IPS-15b (cell line): ENCODE results near the gene ERMARD.

Source experiments
- H3K27me3 ChIP-seq: one replicate; pipeline ENCODE4 v1.6.1; 2013; ENCODE audit warnings: low read length; ENCODE audit not compliant: control insufficient read depth, insufficient read depth
- H3K36me3 ChIP-seq: one replicate; pipeline ENCODE4 v1.6.1; 2013; ENCODE audit warnings: low read length; ENCODE audit not compliant: control insufficient read depth, insufficient read depth
- H3K4me1 ChIP-seq: one replicate; pipeline ENCODE4 v1.6.1; 2013; ENCODE audit warnings: mild to moderate bottlenecking, low read length; ENCODE audit not compliant: control insufficient read depth, insufficient read depth
- H3K4me3 ChIP-seq: one replicate; pipeline ENCODE4 v1.5.1; 2013; ENCODE audit warnings: low read depth, low read length
- H3K9ac ChIP-seq: one replicate; pipeline ENCODE4 v1.6.1; 2013; ENCODE audit warnings: low read depth, mild to moderate bottlenecking, low read length
- H3K9me3 ChIP-seq: one replicate; pipeline ENCODE4 v1.6.1; 2013; ENCODE audit warnings: mild to moderate bottlenecking, low read length; ENCODE audit not compliant: control insufficient read depth, insufficient read depth

The ERMARD gene

DNA sequence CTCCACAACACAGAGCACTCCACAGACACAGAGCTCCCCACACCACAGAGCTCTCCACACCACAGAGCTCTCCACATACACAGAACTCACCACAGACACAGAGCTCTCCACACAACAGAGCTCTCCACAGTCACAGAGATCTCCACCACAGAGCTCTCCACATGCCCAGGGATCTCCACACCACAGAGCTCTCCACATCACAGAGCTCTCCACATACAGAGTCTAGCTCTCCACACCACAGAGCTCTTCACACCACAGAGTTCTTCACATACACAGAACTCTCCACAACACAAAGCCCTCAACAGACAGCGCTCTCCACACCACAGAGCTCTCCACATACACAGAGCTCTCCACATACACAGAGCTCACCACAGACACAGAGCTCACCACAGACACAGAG lies 55.3 kb downstream of the ERMARD start:
- Histone ChIP-seq H3K4me1 (no peaks in the 10 kb centered on the region), H3K36me3 (no peaks in the 10 kb centered on the region), H3K9ac (no peak overlapping the region), H3K4me3 (no peak overlapping the region), H3K9me3 (no peaks in the 10 kb centered on the region), H3K27me3 (peaks cover 2% of the 10 kb centered on the region)

- Histone ChIP-seq H3K9ac (no peak overlapping the region), H3K27me3 (peaks cover 2% of the 10 kb centered on the region), H3K4me3 (no peak overlapping the region), H3K4me1 (no peaks in the 10 kb centered on the region), H3K36me3 (no peaks in the 10 kb centered on the region), H3K9me3 (no peaks in the 10 kb centered on the region)
Observed at GRCh38 chr6:169807229-169807628, 55.8 kb downstream of the ERMARD start.

- H3K27me3 ChIP-seq = peaks cover 2% of the 10 kb centered on the region
- H3K9ac ChIP-seq = no peak overlapping the region
- no peaks in the 10 kb centered on the region for H3K9me3 ChIP-seq
- no peak overlapping the region for H3K4me3 ChIP-seq
- no peaks in the 10 kb centered on the region for H3K4me1 ChIP-seq
- no peaks in the 10 kb centered on the region for H3K36me3 ChIP-seq
Observed at GRCh38 chr6:169807699-169808607, 56.5 kb downstream of the ERMARD start.

- Histone ChIP-seq H3K9ac (no peak overlapping the region), H3K4me1 (no peaks in the 10 kb centered on the region), H3K9me3 (no peaks in the 10 kb centered on the region), H3K4me3 (no peak overlapping the region), H3K36me3 (no peaks in the 10 kb centered on the region), H3K27me3 (no peaks in the 10 kb centered on the region)
Observed at GRCh38 chr6:169808608-169808967, 57.2 kb downstream of the ERMARD start.

- Histone ChIP-seq H3K4me3 (no peak overlapping the region), H3K36me3 (no peaks in the 10 kb centered on the region), H3K9ac (no peak overlapping the region), H3K27me3 (no peaks in the 10 kb centered on the region), H3K4me1 (no peaks in the 10 kb centered on the region), H3K9me3 (no peaks in the 10 kb centered on the region)
Observed at GRCh38 chr6:169809386-169809785, 58.0 kb downstream of the ERMARD start.

DNA sequence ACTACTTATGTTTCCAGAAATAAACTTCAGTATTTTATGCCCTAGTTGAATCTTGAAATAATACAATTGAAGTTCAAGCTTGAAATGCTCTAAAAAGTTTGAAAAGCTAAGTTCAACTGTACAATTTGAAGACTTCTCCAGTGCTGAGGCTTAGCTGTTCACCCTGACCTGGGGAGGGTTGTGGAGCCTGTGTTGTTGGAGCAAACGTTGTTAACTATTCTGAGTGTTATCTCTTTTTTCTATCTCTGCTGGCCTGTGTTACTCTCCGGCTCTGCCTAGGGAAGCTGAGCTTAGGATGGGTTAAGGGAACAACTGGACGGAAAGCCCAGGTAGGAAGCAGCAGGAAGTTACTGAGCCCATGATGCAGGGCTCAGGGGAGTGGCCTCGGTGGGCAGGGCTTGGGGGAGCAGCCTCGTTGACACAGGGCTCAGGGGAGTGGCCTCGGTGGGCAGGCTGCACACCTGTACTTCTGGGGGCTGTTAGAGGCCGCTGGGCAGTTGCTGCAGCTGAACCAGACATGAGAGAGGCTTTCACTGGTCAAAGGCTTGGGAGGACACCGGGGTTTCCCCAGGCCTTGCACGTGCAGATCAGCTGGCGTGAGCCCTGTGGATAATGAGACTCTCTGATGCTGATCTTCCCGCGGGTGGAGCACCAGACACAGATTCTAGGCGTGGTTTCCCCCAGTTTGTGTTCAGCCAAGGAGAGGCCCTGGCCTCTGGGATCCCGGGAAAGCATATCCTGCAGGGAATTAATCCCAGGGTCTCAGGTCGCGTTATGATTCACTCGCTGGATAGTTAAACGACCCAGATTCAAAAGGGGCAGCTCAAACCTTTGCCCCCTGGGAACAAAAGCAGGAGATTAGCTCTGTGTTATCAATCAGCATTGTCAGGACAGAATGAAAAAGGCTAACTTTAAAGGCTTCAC lies 58.9 kb downstream of the ERMARD start:
- Histone ChIP-seq H3K9me3 (no peaks in the 10 kb centered on the region), H3K36me3 (no peaks in the 10 kb centered on the region), H3K27me3 (no peaks in the 10 kb centered on the region), H3K9ac (no peak overlapping the region), H3K4me1 (no peaks in the 10 kb centered on the region), H3K4me3 (no peak overlapping the region)

GRCh38 chr6:169811072-169811471 lies 59.6 kb downstream of the ERMARD start:
- no peaks in the 10 kb centered on the region for H3K27me3 ChIP-seq
- no peak overlapping the region for H3K9ac ChIP-seq
- no peak overlapping the region for H3K4me3 ChIP-seq
- H3K9me3 ChIP-seq = no peaks in the 10 kb centered on the region
- H3K4me1 ChIP-seq = no peaks in the 10 kb centered on the region
- H3K36me3 ChIP-seq = no peaks in the 10 kb centered on the region

- no peak overlapping the region for H3K9ac ChIP-seq
- no peaks in the 10 kb centered on the region for H3K4me1 ChIP-seq
- no peaks in the 10 kb centered on the region for H3K9me3 ChIP-seq
- no peaks in the 10 kb centered on the region for H3K36me3 ChIP-seq
- H3K4me3 ChIP-seq = no peak overlapping the region
- H3K27me3 ChIP-seq = no peaks in the 10 kb centered on the region
Observed at GRCh38 chr6:169811521-169812256, 60.3 kb downstream of the ERMARD start.

GRCh38 chr6:169812257-169812644 lies 60.8 kb downstream of the ERMARD start:
- H3K27me3 ChIP-seq = no peaks in the 10 kb centered on the region
- no peaks in the 10 kb centered on the region for H3K36me3 ChIP-seq
- no peaks in the 10 kb centered on the region for H3K4me1 ChIP-seq
- H3K9ac ChIP-seq = no peak overlapping the region
- H3K9me3 ChIP-seq = no peaks in the 10 kb centered on the region
- H3K4me3 ChIP-seq = no peak overlapping the region

GRCh38 chr6:169813969-169814368 lies 62.5 kb downstream of the ERMARD start:
- H3K36me3 ChIP-seq = no peaks in the 10 kb centered on the region
- no peaks in the 10 kb centered on the region for H3K9me3 ChIP-seq
- no peak overlapping the region for H3K4me3 ChIP-seq
- no peak overlapping the region for H3K9ac ChIP-seq
- no peaks in the 10 kb centered on the region for H3K4me1 ChIP-seq
- no peaks in the 10 kb centered on the region for H3K27me3 ChIP-seq

GRCh38 chr6:169816054-169816453 lies 64.6 kb downstream of the ERMARD start:
- Histone ChIP-seq H3K4me3 (no peak overlapping the region), H3K9ac (no peak overlapping the region), H3K27me3 (no peaks in the 10 kb centered on the region), H3K9me3 (no peaks in the 10 kb centered on the region), H3K36me3 (no peaks in the 10 kb centered on the region), H3K4me1 (no peaks in the 10 kb centered on the region)
